GM23338 (cell line): Measurements from ENCODE around the gene AMPD2. TPM values are rescaled to one million over a fixed set of nuclear protein-coding genes. Genes with fewer than 3 reads are reported as not detected.

ENCODE experiments used
- ATAC-seq: fragments of 200-7000 bp; cut with Tn5 transposase; 3 replicates; pipeline ENCODE4 v1.9.1; 2020
- DNase-seq: peaks from one replicate; pipeline ENCODE4 v3.0.0-alpha.2; 2015; ENCODE audit warnings: low spot score
- H2AFZ ChIP-seq: fragments of 200-600 bp; sonication (generic); 2 replicates; pipeline ENCODE4 v1.8.0; 2016; ENCODE audit warnings: antibody characterized with exemption, mild to moderate bottlenecking, moderate library complexity
- H3F3A ChIP-seq: fragments of 200-600 bp; sonication (generic); replicated peaks from 2 replicates; pipeline ENCODE4 v1.8.0; 2017; ENCODE audit warnings: antibody characterized with exemption, mixed run types, low read depth
- H3K27ac ChIP-seq: fragments of 200-600 bp; sonication (generic); 2 replicates; pipeline ENCODE4 v1.6.1; 2016; ENCODE audit warnings: low read depth
- H3K27me3 ChIP-seq: fragments of 200-600 bp; sonication (generic); 2 replicates; pipeline ENCODE4 v1.8.0; 2016; ENCODE audit warnings: mild to moderate bottlenecking, mixed run types, moderate library complexity; ENCODE audit not compliant: insufficient read depth
- H3K36me3 ChIP-seq: fragments of 200-600 bp; sonication (generic); 2 replicates; pipeline ENCODE4 v1.8.0; 2016; ENCODE audit warnings: mild to moderate bottlenecking; ENCODE audit not compliant: insufficient read depth
- H3K4me1 ChIP-seq: fragments of 200-600 bp; sonication (generic); 2 replicates; pipeline ENCODE4 v1.8.0; 2016; ENCODE audit warnings: mild to moderate bottlenecking, moderate library complexity; ENCODE audit not compliant: insufficient read depth
- H3K4me2 ChIP-seq: fragments of 200-600 bp; sonication (generic); 2 replicates; pipeline ENCODE4 v1.7.1; 2017; ENCODE audit warnings: mixed run types
- H3K4me3 ChIP-seq: fragments of 200-600 bp; sonication (generic); 2 replicates; pipeline ENCODE4 v1.6.1; 2016; ENCODE audit warnings: mixed run types
- H3K79me2 ChIP-seq: fragments of 200-600 bp; sonication (generic); replicated peaks from 2 replicates; pipeline ENCODE4 v1.8.0; 2017; ENCODE audit warnings: mild to moderate bottlenecking; ENCODE audit not compliant: insufficient read depth
- H3K9me2 ChIP-seq: fragments of 200-600 bp; sonication (generic); 2 replicates; pipeline ENCODE4 v1.8.0; 2017; ENCODE audit not compliant: insufficient read depth
- H4K20me1 ChIP-seq: fragments of 200-600 bp; sonication (generic); replicated peaks from 2 replicates; pipeline ENCODE4 v1.8.0; 2017; ENCODE audit warnings: mild to moderate bottlenecking; ENCODE audit not compliant: insufficient read depth
- H3K27ac Mint-ChIP-seq: 2 replicates; pipeline ENCODE4 v1.8.0; 2020; ENCODE audit warnings: inconsistent platforms, mild to moderate bottlenecking, moderate library complexity, mixed read lengths
- H3K27me3 Mint-ChIP-seq: 3 replicates; pipeline ENCODE4 v1.8.0; 2022; ENCODE audit warnings: low read depth, mild to moderate bottlenecking, moderate library complexity, mixed read lengths, inconsistent platforms; ENCODE audit not compliant: insufficient read depth, poor library complexity
- H3K36me3 Mint-ChIP-seq: 3 replicates; pipeline ENCODE4 v1.8.0; 2021; ENCODE audit warnings: low read depth, mild to moderate bottlenecking, inconsistent platforms, moderate library complexity, mixed read lengths
- H3K4me1 Mint-ChIP-seq: 3 replicates; pipeline ENCODE4 v1.8.0; 2020; ENCODE audit warnings: mild to moderate bottlenecking, inconsistent platforms, mixed read lengths
- H3K4me3 Mint-ChIP-seq: 3 replicates; pipeline ENCODE4 v1.8.0; 2021; ENCODE audit warnings: moderate library complexity, mild to moderate bottlenecking, inconsistent platforms, mixed read lengths
- H3K9me3 Mint-ChIP-seq: 3 replicates; pipeline ENCODE4 v1.8.0; 2020; ENCODE audit warnings: moderate library complexity, mild to moderate bottlenecking, inconsistent platforms, mixed read lengths
- CREB1 ChIP-seq: fragments of 250-450 bp; sonication (Bioruptor Pico); IDR thresholded peaks from 2 replicates; pipeline ENCODE4 v1.5.0; 2020; ENCODE audit warnings: low read depth, mild to moderate bottlenecking, moderate library complexity
- EZH2 ChIP-seq: fragments of 200-600 bp; sonication (generic); IDR thresholded peaks from one replicate; pipeline ENCODE4 v1.8.0; 2017; ENCODE audit warnings: antibody characterized with exemption, mild to moderate bottlenecking, low read depth; ENCODE audit not compliant: unreplicated experiment
- EZH2phosphoT487 ChIP-seq: fragments of 200-600 bp; sonication (generic); IDR thresholded peaks from one replicate; pipeline ENCODE4 v1.8.1; 2018; ENCODE audit warnings: antibody characterized with exemption; ENCODE audit not compliant: unreplicated experiment
- JUNB ChIP-seq: IDR thresholded peaks from one replicate; pipeline ENCODE4 v1.6.1; 2016; ENCODE audit warnings: antibody characterized with exemption; ENCODE audit not compliant: unreplicated experiment
- NANOG ChIP-seq: IDR thresholded peaks from 2 replicates; pipeline ENCODE4 v1.6.1; 2016; ENCODE audit warnings: antibody characterized with exemption, borderline replicate concordance
- POLR2AphosphoS5 ChIP-seq: IDR thresholded peaks from 2 replicates; pipeline ENCODE4 v1.6.1; 2016; ENCODE audit warnings: antibody characterized with exemption, low read depth
- STAT1 ChIP-seq: IDR thresholded peaks from one replicate; pipeline ENCODE4 v1.6.1; 2016; ENCODE audit warnings: antibody characterized with exemption; ENCODE audit not compliant: unreplicated experiment
- ZNF114 ChIP-seq: fragments of 250-450 bp; sonication (Bioruptor Pico); IDR thresholded peaks from 2 replicates; pipeline ENCODE4 v1.5.0; 2020; ENCODE audit warnings: mild to moderate bottlenecking, moderate library complexity
- ZNF331 ChIP-seq: fragments of 250-450 bp; sonication (Bioruptor Pico); IDR thresholded peaks from 2 replicates; pipeline ENCODE4 v1.5.0; 2020; ENCODE audit warnings: low read depth, mild to moderate bottlenecking, moderate library complexity
- polyA plus RNA-seq: library from polyadenylated mRNA; unstranded; fragments of >200 nt; fragmentation: Nextera tagmentation; extraction: Ambion mirVana; gene quantifications from 2 replicates; pipeline ENCODE4 v1.2.1, GENCODE V29; 2016
- total RNA-seq: library from RNA; depleted of rRNA; stranded (reverse); fragments of >200 nt; shearing (Covaris generic); gene quantifications from 2 replicates; pipeline ENCODE4 v1.2.3, GENCODE V29; 2014
- TF ChIP-seq, protein P1 (sequence below): IDR thresholded peaks from one replicate; pipeline ENCODE4 v1.6.1; 2018; ENCODE audit warnings: antibody characterized with exemption; ENCODE audit not compliant: unreplicated experiment
- TF ChIP-seq, protein P2 (sequence below): fragments of 250-450 bp; sonication (Bioruptor Pico); IDR thresholded peaks from 2 replicates; pipeline ENCODE4 v1.5.0; 2020; ENCODE audit warnings: mild to moderate bottlenecking, moderate library complexity
- TF ChIP-seq, protein P3 (sequence below), 2 experiments: fragments of 200-600 bp in 1 of 2; sonication (generic) in 1 of 2; conservative IDR thresholded peaks; 2 replicates each; pipeline versions ENCODE4 v1.5.1 to v1.6.1; 2016 to 2017; ENCODE audit warnings: antibody characterized with exemption in 2 of 2, low read depth in 2 of 2, mild to moderate bottlenecking in 2 of 2, moderate library complexity in 1 of 2
- TF ChIP-seq, protein P4 (sequence below): IDR thresholded peaks from 2 replicates; pipeline ENCODE4 v1.6.1; 2016; ENCODE audit warnings: antibody characterized with exemption

AMPD2 gene
- total and polyA plus RNA-seq, 2 experiments from 2014 or later: 24.5 to 62.1 TPM

DNA sequence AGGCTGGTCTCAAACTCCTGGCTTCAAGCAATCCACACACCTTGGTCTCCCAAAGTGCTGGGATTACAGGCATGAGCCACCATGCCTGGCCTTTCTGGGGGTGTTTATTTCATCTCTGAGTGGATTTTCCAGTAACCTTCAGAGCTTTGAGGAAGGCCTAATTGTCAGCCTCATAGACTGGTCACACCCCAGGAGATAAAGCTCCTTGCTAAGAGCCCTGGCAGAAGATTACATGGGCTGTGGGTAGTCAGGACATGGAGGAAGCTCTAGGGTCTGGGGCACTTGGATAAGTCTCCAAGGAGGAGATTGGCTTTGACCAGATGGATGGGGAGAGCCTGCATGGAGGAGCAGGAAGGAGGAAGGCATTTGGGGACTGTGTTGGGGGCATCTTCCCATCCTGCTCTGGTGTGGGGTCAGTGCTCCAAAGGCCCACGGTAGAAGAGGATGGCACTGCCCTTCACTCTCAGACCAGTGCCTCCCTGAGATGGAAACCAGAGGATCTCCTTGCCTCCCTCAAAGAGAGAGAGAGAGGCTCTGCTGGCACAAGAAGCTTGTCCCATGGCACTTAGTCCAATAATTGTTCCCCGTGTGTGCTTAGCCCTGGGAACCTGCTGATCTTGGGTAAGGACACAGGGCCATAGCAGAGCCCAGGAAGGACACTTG lies 21.6 kb downstream of the AMPD2 start:
- Histone ChIP-seq H3K4me2 (no peak overlapping the region), H3K27ac (no peak overlapping the region), H3K4me1 (peaks cover 6% of the 10 kb centered on the region), H2AFZ (no peak overlapping the region), H3K36me3 (no peaks in the 10 kb centered on the region), H4K20me1 (no peaks in the 10 kb centered on the region; the same call in 1 of the 2 replicates), H3K9me2 (no peaks in the 10 kb centered on the region), H3K79me2 (no peaks in the 10 kb centered on the region), H3K4me3 (no peak overlapping the region), H3F3A (0 out of 2 replicates have a peak, but pooled peaks cover 8% of the 10 kb centered on the region), H3K27me3 (no peaks in the 10 kb centered on the region)
- TF ChIP-seq, protein P1, sequence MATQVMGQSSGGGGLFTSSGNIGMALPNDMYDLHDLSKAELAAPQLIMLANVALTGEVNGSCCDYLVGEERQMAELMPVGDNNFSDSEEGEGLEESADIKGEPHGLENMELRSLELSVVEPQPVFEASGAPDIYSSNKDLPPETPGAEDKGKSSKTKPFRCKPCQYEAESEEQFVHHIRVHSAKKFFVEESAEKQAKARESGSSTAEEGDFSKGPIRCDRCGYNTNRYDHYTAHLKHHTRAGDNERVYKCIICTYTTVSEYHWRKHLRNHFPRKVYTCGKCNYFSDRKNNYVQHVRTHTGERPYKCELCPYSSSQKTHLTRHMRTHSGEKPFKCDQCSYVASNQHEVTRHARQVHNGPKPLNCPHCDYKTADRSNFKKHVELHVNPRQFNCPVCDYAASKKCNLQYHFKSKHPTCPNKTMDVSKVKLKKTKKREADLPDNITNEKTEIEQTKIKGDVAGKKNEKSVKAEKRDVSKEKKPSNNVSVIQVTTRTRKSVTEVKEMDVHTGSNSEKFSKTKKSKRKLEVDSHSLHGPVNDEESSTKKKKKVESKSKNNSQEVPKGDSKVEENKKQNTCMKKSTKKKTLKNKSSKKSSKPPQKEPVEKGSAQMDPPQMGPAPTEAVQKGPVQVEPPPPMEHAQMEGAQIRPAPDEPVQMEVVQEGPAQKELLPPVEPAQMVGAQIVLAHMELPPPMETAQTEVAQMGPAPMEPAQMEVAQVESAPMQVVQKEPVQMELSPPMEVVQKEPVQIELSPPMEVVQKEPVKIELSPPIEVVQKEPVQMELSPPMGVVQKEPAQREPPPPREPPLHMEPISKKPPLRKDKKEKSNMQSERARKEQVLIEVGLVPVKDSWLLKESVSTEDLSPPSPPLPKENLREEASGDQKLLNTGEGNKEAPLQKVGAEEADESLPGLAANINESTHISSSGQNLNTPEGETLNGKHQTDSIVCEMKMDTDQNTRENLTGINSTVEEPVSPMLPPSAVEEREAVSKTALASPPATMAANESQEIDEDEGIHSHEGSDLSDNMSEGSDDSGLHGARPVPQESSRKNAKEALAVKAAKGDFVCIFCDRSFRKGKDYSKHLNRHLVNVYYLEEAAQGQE: no peak
- no peak for TF ChIP-seq EZH2phosphoT487
- TF ChIP-seq STAT1: no peak
- no peak for TF ChIP-seq CREB1 (CRISPR knock-in tag)
- TF ChIP-seq, protein P2, sequence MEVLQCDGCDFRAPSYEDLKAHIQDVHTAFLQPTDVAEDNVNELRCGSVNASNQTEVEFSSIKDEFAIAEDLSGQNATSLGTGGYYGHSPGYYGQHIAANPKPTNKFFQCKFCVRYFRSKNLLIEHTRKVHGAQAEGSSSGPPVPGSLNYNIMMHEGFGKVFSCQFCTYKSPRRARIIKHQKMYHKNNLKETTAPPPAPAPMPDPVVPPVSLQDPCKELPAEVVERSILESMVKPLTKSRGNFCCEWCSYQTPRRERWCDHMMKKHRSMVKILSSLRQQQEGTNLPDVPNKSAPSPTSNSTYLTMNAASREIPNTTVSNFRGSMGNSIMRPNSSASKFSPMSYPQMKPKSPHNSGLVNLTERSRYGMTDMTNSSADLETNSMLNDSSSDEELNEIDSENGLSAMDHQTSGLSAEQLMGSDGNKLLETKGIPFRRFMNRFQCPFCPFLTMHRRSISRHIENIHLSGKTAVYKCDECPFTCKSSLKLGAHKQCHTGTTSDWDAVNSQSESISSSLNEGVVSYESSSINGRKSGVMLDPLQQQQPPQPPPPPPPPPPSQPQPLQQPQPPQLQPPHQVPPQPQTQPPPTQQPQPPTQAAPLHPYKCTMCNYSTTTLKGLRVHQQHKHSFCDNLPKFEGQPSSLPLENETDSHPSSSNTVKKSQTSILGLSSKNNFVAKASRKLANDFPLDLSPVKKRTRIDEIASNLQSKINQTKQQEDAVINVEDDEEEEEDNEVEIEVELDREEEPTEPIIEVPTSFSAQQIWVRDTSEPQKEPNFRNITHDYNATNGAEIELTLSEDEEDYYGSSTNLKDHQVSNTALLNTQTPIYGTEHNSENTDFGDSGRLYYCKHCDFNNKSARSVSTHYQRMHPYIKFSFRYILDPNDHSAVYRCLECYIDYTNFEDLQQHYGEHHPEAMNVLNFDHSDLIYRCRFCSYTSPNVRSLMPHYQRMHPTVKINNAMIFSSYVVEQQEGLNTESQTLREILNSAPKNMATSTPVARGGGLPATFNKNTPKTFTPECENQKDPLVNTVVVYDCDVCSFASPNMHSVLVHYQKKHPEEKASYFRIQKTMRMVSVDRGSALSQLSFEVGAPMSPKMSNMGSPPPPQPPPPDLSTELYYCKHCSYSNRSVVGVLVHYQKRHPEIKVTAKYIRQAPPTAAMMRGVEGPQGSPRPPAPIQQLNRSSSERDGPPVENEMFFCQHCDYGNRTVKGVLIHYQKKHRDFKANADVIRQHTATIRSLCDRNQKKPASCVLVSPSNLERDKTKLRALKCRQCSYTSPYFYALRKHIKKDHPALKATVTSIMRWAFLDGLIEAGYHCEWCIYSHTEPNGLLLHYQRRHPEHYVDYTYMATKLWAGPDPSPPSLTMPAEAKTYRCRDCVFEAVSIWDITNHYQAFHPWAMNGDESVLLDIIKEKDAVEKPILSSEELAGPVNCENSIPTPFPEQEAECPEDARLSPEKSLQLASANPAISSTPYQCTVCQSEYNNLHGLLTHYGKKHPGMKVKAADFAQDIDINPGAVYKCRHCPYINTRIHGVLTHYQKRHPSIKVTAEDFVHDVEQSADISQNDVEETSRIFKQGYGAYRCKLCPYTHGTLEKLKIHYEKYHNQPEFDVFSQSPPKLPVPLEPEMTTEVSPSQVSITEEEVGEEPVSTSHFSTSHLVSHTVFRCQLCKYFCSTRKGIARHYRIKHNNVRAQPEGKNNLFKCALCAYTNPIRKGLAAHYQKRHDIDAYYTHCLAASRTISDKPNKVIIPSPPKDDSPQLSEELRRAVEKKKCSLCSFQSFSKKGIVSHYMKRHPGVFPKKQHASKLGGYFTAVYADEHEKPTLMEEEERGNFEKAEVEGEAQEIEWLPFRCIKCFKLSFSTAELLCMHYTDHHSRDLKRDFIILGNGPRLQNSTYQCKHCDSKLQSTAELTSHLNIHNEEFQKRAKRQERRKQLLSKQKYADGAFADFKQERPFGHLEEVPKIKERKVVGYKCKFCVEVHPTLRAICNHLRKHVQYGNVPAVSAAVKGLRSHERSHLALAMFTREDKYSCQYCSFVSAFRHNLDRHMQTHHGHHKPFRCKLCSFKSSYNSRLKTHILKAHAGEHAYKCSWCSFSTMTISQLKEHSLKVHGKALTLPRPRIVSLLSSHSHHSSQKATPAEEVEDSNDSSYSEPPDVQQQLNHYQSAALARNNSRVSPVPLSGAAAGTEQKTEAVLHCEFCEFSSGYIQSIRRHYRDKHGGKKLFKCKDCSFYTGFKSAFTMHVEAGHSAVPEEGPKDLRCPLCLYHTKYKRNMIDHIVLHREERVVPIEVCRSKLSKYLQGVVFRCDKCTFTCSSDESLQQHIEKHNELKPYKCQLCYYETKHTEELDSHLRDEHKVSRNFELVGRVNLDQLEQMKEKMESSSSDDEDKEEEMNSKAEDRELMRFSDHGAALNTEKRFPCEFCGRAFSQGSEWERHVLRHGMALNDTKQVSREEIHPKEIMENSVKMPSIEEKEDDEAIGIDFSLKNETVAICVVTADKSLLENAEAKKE: no peak
- TF ChIP-seq JUNB: no peak
- TF ChIP-seq ZNF331 (CRISPR knock-in tag): no peak
- TF ChIP-seq EZH2: no peak
- no peak for TF ChIP-seq NANOG
- TF ChIP-seq, protein P3, sequence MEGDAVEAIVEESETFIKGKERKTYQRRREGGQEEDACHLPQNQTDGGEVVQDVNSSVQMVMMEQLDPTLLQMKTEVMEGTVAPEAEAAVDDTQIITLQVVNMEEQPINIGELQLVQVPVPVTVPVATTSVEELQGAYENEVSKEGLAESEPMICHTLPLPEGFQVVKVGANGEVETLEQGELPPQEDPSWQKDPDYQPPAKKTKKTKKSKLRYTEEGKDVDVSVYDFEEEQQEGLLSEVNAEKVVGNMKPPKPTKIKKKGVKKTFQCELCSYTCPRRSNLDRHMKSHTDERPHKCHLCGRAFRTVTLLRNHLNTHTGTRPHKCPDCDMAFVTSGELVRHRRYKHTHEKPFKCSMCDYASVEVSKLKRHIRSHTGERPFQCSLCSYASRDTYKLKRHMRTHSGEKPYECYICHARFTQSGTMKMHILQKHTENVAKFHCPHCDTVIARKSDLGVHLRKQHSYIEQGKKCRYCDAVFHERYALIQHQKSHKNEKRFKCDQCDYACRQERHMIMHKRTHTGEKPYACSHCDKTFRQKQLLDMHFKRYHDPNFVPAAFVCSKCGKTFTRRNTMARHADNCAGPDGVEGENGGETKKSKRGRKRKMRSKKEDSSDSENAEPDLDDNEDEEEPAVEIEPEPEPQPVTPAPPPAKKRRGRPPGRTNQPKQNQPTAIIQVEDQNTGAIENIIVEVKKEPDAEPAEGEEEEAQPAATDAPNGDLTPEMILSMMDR (conservative IDR thresholded peaks at IDR 0.05; ENCODE audit: low read depth in 2 of 2): no peak
- no peak for TF ChIP-seq ZNF114
- TF ChIP-seq, protein P4, sequence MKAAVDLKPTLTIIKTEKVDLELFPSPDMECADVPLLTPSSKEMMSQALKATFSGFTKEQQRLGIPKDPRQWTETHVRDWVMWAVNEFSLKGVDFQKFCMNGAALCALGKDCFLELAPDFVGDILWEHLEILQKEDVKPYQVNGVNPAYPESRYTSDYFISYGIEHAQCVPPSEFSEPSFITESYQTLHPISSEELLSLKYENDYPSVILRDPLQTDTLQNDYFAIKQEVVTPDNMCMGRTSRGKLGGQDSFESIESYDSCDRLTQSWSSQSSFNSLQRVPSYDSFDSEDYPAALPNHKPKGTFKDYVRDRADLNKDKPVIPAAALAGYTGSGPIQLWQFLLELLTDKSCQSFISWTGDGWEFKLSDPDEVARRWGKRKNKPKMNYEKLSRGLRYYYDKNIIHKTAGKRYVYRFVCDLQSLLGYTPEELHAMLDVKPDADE: no peak
- TF ChIP-seq POLR2AphosphoS5: no peak
- ATAC-seq (no peak), DNase-seq (no peak)
- H3K27ac Mint-ChIP-seq: no peak overlapping the region; the same call in 1 of the 2 replicates
- H3K36me3 Mint-ChIP-seq: no peaks in the 10 kb centered on the region
- peaks cover 17% of the 10 kb centered on the region for H3K27me3 Mint-ChIP-seq
- no peak overlapping the region for H3K4me3 Mint-ChIP-seq
- H3K4me1 Mint-ChIP-seq: peaks cover 8% of the 10 kb centered on the region
- H3K9me3 Mint-ChIP-seq: no peaks in the 10 kb centered on the region
